Amniotic epithelial cell (primary cell): ENCODE results near the gene SYTL2.

Experiments
- DNase-seq: peaks from one replicate; pipeline ENCODE4 v3.0.0-alpha.2; 2010; ENCODE audit warnings: low read depth

Gene SYTL2

DNA sequence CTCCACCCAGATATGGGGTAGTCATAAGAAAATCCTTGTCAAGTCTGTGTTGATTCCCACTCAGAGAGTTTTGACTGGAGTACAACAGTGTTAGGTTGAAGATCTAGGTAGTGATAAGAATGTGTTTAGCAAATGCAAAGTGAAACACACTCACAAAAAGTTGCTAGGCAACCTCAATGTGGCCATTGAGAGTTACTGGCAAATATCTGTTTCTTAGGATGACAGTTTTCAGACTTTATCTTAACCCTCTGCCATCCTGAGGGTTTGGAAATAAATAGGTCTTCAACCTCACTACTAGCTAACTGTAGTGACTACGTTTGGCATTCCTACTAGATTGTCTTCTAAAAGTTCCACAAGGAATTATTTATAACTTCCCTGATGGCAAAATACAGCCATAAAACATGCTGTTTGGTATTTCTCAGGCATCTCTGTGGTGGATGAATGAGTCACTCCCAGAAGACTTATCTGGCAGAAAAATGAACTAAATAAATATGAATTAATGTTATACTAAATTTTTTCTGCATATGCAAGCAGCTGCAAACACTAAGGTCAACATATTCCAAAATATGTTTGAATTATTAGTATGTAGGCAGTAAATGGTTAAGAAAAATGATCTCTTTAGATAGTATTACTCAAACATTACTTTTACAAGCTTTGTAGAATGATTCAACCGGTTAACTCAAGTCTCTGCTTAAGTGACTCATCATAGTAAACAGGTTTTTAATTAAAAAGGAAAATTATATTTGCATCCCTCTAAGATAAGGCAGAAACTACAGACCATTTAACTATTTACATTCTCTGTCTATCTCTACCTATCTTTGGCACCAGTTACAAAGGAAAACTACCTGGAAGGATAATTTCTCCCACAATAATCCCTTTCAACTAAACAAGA, 17.1 kb upstream of the SYTL2 start:
- peak; percentile 99 for DNase-seq

DNA sequence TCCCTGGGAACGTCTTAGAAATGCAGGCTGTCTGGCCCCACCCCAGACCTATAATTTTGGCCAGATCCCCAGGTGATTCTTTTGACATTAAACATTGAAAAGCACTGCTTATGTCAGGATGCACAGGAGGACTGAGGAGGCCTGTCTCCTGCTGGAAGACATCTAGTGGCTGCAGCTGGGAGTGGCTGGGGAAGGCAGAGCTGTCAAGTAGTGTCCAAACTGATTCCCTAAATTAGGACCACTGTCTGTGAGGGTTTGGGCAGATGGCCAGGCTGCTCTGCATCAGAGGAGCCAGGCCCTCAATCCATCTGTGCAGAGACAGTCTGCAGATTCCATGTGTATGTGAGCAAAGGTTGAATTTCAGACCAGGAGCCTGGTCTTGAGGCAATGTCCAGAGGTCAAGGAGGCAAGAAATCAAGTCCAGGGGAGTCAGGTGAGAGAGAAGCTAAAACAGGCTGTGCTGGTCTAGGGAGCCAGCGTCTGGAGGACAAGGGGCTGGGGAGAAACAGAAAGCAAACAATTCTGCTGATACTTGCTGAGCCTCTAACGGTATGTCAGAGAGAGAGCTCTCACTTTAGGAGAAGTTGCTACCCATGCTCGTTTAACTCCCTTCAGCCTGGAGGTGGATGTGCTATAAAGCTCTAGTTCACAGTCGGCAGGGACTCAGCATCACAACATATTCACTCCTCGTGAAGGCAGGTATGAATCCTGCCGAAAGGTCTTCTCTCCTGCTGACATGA, 15.3 kb upstream of the SYTL2 start:
- DNase-seq: peak; percentile 32

DNA sequence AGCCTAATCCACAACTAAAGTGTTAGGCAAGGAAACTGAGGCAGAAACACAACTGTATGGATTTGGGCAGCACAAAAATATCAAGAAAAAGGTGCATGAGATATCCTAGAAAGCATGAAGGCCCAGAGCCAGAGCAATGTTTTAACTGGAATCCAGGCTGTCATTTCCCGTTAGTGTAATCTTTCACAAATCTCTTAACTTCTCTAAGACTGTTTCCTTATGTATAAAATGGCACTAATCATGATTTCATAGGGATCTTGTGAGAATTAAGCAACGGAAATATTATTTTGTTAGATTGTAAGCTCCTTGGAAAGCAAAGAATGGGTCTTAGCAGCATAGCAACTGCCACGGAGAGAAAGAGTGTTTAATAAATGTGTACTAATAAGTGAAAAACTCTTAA, 14.7 kb upstream of the SYTL2 start:
- no peak for DNase-seq

DNA sequence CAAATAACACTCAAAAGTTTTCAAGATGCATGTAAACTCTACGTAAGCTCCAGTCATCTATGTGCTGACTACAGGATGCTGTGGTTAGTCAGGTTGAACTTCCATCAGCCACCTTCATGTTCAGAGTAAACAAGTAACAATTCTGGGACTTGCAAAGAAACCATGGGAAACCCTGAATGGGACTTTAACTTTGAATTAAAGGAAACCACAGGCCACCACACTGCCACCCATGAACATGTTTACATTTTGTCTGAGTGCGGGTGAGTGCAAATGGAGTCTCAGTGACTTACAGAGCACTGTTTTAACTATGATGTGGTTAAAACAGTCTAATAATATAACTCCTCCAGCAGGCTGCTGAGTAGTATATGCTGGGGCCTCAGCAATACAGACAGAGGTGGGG, 12.9 kb upstream of the SYTL2 start:
- DNase-seq: peak; percentile 8

DNA sequence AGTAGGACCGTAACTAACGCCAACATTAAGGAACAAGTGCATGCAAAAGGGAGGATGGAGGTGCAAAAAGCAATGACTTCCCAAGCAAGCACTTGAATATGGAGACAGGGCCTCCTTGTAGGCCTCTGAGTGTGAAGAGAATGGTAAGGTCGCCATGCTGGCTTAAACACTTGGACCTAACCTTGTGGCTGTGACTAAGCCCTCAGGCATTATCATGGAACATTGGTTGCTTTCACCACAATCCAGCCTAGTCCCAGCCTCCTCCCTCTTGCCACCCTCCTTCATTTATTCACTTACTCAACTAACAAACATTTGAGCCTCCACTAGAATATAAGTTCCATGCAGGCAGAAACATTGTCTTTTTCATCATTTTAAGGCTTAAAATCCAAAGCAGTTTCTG, 11.9 kb upstream of the SYTL2 start:
- peak; percentile 69 for DNase-seq

DNA sequence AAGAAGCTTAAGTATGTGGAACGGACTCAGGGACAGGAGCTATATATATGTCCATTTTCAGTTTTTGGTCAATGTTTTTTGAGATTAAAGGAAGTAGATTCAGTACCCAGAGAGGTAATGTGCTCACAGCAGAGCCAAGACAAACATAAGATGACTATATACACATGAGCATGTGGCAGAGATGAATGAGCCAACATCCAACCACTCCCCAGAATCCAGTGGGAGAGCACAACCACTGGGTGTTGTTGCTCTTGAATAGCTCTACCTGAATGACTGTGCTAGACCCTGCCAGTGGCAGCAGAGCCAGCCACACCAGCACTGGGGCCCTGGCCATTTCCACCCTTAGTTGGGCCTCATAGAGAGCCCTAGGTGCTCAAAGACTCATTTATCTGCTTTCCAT, 10.7 kb upstream of the SYTL2 start:
- DNase-seq: peak; percentile 18

DNA sequence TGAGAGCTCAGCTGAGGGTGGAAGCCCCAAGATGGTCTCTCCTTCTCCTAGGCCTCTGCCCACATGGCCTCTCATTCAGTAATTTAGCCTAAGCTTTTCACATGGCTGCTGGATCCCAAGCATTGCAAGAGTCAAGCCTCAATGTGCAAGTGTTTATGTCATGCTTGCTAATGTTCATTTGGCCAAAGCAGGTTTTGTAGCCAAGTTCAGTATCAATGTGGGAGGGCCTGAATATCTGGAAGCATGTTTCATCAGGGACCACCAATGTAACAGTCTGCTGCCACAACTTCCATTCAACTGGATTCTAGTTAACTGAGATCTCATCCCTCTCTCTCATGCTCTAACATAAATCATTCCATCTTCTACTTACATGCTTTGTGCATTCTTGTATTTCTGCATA, 8.5 kb upstream of the SYTL2 start:
- DNase-seq: no peak

DNA sequence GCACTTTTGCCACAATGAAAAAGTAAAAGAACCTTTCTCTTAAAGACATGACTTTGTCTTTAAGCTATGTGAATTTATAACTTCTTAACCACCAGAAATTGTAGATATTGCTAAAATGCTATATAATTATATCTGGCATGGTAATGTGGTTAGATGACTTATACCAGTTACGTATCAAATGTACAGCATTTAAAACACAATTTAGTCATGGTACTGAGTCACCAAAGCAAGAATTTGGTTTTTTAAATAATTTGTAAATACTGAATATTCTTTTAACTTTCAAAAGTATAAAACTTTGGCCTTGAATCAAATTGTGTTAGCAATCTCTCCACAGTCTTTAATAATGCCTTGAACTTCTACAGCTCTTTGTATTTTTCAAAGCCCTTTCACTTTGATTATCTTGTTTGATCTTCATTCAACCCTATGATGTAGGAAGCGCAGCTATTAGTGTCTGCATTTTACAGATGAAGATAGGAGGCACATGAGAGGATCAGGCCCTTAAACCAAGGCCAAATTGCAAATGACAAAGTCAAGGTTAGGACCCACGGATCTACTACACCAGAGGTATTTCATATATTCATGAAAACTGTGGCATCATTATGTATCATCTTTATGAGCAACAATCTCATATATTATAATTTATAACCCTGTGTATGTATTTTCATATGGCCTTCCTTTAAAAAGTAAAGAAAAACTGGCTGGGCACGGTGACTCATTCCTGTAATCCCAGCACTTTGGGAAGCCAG, 4.4 kb upstream of the SYTL2 start:
- peak; percentile 62 for DNase-seq

DNA sequence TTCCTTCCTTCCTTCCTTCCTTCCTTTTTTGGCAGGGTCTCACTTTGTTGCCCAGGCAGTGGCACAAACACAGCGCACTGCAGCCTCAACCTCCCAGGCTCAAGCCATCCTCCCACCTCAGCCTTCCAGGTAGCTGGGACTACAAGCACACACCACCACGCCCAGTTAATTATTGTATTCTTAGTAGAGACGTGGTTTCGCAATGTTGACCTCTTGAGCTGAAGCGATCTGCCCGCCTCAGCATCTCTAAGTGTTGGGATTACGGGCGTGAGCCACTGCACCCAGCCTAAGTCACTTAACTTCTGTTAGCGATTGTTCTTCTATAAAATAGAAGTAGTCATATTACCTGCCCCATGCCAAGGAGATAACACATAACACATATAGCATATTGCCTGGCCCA, 2.8 kb upstream of the SYTL2 start:
- DNase-seq: no peak

DNA sequence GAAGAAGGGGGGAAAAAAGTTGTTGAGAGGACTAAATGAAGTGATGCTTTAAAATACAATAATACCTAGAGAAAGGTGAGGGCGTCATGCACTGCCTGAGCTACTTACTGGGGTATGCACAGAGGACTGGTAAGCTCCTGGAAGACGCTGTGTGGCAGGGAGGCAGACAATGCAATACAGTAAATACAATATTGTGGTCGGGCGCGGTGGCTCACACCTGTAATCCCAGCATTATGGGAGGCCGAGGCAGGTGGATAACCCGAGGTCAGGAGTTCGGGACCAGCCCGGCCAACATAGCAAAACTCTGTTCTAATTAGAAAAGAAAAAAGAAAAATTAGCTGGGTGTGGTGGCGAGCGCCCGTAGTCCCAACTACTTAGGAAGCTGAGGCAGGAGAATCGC, 683 bp upstream of the SYTL2 start:
- DNase-seq: no peak

DNA sequence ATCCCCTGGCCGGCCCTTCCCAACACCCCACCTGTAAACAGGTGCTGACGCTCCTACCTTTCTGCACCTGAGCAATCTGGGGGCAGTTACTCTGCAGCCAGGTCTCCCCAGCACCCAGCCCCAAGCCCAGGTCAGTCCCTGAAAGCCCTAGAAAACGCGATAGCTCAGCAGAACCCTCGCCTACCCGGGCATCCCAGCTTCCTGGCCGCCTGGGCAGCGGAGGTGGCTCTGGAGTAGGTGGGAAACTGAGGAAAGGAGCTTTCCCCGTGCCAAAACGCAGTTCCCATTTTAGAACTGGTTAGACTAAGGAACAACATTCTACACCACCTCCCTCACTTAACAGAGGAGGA, 445 bp downstream of the SYTL2 start:
- DNase-seq: no peak

DNA sequence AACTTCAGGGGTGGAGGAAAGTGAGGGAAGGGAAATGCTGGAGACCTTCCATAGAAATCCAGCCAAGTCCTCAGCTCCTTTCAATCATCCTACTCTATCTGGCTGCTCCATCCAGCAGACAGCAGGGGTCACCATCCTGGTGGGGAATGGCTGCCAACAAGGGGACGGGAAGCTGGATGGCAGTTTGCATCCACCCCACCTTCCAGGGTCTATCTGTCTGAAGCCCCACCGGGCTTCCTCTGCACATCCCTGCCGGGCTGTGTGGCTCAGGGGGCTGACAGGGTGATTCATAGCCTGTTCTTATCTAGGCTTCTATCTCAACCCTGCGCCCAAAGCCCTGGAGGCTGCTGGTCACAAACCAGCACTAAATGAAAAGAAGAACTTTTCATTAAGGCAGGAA, 1.1 kb downstream of the SYTL2 start:
- peak; percentile 16 for DNase-seq

DNA sequence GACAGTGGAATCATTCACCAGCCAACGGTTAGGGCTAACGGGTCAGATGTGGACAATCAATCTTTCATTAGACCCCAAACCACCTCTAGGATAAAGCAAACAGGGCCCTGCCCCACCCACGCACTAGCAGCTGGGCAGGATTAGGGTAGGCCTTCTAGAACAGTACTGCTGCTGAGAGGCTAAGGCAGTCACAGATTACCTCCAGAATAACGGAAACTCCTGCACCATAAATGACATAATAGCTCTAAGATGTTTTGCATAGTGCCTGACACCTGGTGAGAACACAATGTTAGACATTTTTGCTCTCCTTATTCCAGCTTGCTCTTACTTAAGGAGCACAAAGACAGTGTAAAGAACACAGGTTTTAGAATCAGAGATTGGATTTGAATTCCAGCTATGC, 1.8 kb downstream of the SYTL2 start:
- no peak for DNase-seq

DNA sequence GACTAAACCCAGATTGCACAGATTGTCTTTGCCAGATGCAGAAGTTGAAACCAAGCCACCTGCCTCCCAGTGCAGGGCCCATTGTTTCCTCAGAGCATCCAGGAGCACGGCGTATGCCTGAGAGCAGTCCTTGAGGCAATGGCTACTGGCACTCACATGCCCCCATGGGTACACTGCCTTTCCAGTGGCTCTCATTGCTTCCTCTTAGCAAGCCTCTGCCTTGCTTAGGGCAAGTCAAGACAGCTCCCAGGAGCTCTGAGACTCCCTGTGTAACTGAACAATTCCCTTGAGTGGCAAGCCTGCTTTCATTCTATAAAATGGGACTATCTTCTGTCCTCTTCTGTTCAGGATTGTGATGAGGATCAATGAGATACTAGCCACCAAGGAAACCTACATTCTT, 4.1 kb downstream of the SYTL2 start:
- DNase-seq: no peak

DNA sequence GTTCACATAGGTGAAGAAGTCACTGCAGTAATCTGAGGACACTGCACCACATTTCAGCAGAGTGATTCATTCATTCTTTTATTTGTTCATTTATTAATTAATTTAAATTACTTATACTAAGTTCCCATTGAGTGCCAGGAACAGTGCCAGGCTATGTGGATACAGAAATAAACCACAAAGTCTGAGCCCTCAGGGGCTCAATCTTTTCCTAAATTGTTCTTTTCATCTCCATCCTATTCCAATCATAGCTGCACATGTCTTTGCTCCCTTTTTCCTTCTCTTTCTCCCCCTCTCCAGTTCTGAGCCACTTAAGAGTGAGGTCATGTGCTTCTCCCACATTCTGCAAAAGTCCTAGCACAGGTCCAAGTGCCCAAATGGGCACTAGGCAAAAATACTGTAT, 4.9 kb downstream of the SYTL2 start:
- DNase-seq: no peak

DNA sequence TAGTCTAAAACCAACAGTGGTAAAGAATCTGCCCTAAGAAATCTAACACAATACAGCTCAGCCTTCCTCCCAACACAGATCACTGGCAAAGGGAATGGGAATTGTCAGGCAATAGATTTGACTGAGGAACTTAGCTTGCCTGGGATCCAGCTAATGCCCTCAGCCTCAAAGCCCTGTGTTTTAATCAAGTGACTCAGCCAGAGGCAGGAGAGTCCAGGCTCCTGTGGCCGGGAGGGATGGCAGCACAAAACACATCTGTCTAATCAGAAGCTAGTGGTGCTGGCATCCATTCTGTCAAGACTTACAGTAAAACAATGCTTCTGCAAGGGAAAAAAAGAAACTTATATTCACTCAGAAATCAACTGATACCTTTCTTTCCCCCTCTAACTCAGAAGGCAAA, 5.6 kb downstream of the SYTL2 start:
- peak; percentile 50 for DNase-seq

DNA sequence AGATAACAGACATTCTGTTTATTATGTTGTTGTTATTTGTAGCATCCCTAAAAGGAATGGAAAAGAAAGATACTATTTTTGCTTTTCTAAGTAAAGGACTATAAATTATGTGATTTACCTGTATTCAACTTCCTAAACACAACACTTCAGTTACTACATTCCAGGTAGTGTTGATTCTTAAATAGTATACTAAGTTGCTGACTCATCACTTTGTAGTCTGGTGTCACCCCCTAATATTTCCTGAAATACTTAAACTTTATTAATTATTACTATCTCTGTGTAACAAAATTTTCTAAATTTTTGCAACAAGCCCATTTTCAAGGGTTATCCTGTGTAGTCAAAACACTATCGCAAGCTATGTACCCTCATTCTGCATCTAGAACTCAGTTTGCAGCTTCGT, 7.0 kb downstream of the SYTL2 start:
- no peak for DNase-seq

DNA sequence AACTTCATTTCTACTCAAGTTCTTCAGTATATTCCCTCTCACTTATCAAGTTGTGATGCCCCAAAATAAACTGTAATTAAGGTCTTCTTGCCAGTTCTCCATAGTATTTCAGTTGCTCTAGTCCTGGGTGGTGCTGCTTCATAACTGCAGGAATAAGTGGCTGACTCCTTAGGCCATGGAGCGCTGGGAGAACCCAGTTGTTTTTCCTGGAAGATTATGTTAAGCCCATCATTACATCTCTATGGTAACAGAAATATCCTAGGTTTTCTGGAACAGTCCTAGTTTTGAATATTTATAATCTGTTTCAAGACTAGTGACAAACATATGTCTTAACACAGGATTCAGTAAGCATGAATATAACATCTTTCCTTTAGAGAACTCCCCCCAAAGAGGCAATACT, 7.6 kb downstream of the SYTL2 start:
- no peak for DNase-seq

DNA sequence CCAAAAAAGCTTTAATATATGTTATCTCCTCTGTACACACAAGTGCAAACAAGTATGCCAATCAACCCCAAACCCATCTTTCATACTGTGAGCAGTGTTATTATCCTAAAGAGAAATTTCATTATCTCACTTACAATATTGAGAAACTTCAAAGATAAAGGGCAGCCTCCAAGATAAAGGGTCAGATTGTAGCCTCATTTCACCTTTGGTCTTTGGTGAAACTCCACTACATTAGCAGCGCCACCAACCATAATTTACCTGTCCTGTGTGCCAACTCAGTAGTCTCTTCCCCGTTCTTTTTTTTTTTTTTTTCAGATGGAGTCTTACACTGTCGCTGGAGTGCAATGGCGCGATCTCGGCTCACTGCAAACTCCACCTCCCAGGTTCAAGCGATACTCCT, 9.4 kb downstream of the SYTL2 start:
- DNase-seq: no peak

DNA sequence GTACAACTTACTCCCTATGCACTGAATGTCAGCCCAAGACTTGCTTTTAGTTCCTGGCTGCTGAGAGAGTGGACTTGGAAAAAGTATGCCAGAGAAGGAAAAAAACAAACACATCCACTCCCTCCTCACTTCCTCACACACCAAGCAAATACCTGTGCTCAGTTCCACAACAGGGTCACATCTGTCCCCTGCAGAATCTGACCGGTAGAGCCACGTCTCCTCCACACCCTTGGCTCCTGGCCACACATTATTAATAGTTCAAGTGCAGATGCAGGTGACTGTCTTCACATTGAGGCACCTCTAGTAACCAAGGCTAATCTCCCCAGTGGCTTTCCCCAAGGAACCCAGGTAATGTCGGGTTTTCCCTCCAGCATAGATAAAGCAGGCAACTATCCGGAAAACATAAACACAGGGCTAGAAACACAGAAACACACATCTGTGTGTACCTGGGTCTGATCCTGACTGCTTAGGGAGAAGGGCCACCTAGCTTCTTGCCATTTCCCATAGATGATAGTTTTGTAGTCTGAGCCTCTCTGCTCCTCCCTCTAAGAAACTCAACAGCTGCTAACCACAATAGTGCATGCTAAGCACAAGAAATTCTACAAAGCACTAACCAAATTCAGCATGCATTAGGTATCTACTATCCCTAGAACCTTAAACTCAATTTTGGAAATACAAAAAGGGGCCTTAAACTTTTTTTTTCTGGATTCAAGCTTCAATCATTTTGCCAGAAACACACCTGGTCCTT, 10.2 kb downstream of the SYTL2 start:
- DNase-seq: no peak

DNA sequence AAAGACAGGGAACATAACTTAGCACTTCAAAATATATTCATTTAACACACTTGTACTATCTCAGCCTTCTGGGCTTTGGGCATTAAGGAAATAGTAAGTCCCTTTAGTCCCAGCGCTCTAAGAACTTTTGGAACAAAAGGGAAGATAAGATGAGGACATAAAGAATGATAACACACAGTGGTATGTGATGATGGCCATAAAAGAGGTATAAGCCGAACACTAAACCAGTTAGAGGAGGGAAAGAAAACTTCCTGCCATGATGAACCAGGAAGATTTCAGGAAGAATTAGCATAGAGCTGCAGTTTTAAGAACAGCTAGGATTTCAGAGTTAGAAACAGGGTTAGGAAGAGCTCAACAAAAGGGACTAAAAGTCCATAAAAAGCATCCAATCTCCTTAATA, 11.8 kb downstream of the SYTL2 start:
- no peak for DNase-seq

DNA sequence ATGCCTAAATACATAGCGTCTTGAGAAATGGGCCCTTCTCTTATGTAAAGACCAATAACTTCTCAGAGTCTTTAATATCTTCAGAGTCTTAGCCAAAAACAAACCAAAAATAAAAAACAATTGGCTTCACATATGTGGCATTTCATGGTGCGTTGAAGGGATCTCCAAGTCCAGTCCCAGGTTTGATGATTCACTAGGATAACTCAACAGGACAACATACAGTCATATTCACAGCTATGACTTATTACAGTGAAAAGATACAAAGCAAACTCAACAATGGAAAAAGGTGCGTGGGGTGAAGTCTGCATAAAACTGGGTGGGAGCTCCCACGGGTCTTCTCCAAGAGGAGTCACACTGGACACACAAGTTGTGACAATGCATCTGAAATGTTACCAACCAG, 12.6 kb downstream of the SYTL2 start:
- DNase-seq: no peak
